SK-N-SH (cell line): ENCODE data around the gene RIN2. TPM values are rescaled to one million over a fixed set of nuclear protein-coding genes. Genes with fewer than 3 reads are reported as not detected.

ENCODE experiments used
- CTCF ChIA-PET: fragments of 300-600, 350-600 bp; formaldehyde crosslinking; extraction: SDS; loops from one replicate; lab custom pipeline; 2021; lab: Yijun Ruan, JAX
- POLR2A ChIA-PET: fragments of 350-600 bp; sonication (Branson Sonifier 250); formaldehyde crosslinking; extraction: SDS; loops from one replicate; lab custom pipeline; 2020; ENCODE audit warnings: antibody characterized with exemption, inconsistent platforms; lab: Yijun Ruan, JAX
- DNase-seq: peaks from one replicate; pipeline ENCODE4 v3.0.0; 2012
- H2AFZ ChIP-seq: fragments of 200-600 bp; sonication (generic); 2 replicates; pipeline ENCODE4 v1.8.1; 2016; ENCODE audit warnings: antibody characterized with exemption, mild to moderate bottlenecking, low read depth
- H3F3A ChIP-seq: fragments of 200-600 bp; sonication (generic); replicated peaks from 2 replicates; pipeline ENCODE3; 2016; ENCODE audit warnings: antibody characterized with exemption, mild to moderate bottlenecking; ENCODE audit not compliant: insufficient read depth
- H3K27ac ChIP-seq, 2 experiments: fragments of 200-500 bp in 1 of 2; fragments of 200-600 bp in 1 of 2; sonication (Bioruptor generic) in 1 of 2; sonication (generic), shearing (Covaris generic) in 1 of 2; 2 replicates each; pipeline versions ENCODE4 v1.5.1 to v1.6.1; 2014 to 2016; ENCODE audit warnings: low read depth in 2 of 2, inconsistent platforms in 1 of 2, low read length in 1 of 2, mild to moderate bottlenecking in 1 of 2, mixed read lengths in 1 of 2
- H3K27me3 ChIP-seq: fragments of 200-600 bp; sonication (generic), shearing (Covaris generic); 2 replicates; pipeline ENCODE4 v1.6.1; 2016; ENCODE audit warnings: mixed run types; ENCODE audit not compliant: insufficient read depth
- H3K36me3 ChIP-seq, 2 experiments: fragments of 200-500 bp in 1 of 2; fragments of 200-600 bp in 1 of 2; sonication (Bioruptor generic) in 1 of 2; sonication (generic) in 1 of 2; replicated peaks in 1 of 2; 2 replicates each; pipeline versions ENCODE3 to v1.5.1; 2014 to 2016; ENCODE audit warnings: low read length in 1 of 2, mild to moderate bottlenecking in 1 of 2; ENCODE audit not compliant: insufficient read depth in 2 of 2, control insufficient read depth in 1 of 2
- H3K4me1 ChIP-seq, 2 experiments: fragments of 200-500 bp in 1 of 2; fragments of 200-600 bp in 1 of 2; sonication (Bioruptor generic) in 1 of 2; sonication (generic), shearing (Covaris generic) in 1 of 2; 2 replicates each; pipeline versions ENCODE4 v1.5.1 to v1.6.1; 2014 to 2016; ENCODE audit warnings: low read depth in 1 of 2, low read length in 1 of 2, mixed run types in 1 of 2; ENCODE audit not compliant: insufficient read depth in 2 of 2, control insufficient read depth in 1 of 2
- H3K4me2 ChIP-seq: fragments of 200-600 bp; sonication (generic), shearing (Covaris generic); 2 replicates; pipeline ENCODE4 v1.6.1; 2017; ENCODE audit warnings: mixed run types
- H3K4me3 ChIP-seq, 2 experiments: fragments of 200-500 bp in 1 of 2; fragments of 200-600 bp in 1 of 2; sonication (Bioruptor generic) in 1 of 2; sonication (generic), shearing (Covaris generic) in 1 of 2; 2 replicates each; pipeline versions ENCODE4 v1.5.1 to v1.8.1; 2014 to 2016; ENCODE audit warnings: low read depth in 2 of 2, inconsistent platforms in 1 of 2, low read length in 1 of 2, mild to moderate bottlenecking in 1 of 2, mixed read lengths in 1 of 2, moderate library complexity in 1 of 2
- H3K79me2 ChIP-seq: fragments of 200-600 bp; sonication (generic); 2 replicates; pipeline ENCODE4 v1.8.1; 2017; ENCODE audit warnings: mild to moderate bottlenecking; ENCODE audit not compliant: insufficient read depth
- H3K9ac ChIP-seq: fragments of 200-600 bp; sonication (generic); 2 replicates; pipeline ENCODE4 v1.6.1; 2017; ENCODE audit warnings: mixed run types
- H3K9me2 ChIP-seq: fragments of 200-600 bp; sonication (generic); 2 replicates; pipeline ENCODE4 v1.6.1; 2017; ENCODE audit warnings: mixed run types
- H3K9me3 ChIP-seq: fragments of 200-600 bp; sonication (generic); 2 replicates; pipeline ENCODE4 v1.6.1; 2017; ENCODE audit warnings: mixed run types, mild to moderate bottlenecking, moderate library complexity
- H4K20me1 ChIP-seq: fragments of 200-600 bp; sonication (generic); 2 replicates; pipeline ENCODE4 v1.6.1; 2017; ENCODE audit warnings: mild to moderate bottlenecking, mixed run types; ENCODE audit not compliant: insufficient read depth
- CTCF ChIP-seq: fragments of 200-600 bp; sonication (generic); IDR thresholded peaks from 2 replicates; pipeline ENCODE4 v1.6.1; 2017; ENCODE audit warnings: antibody characterized with exemption, mild to moderate bottlenecking, moderate library complexity
- FOSL2 ChIP-seq: IDR thresholded peaks from 2 replicates; pipeline ENCODE4 v1.4.0; 2012; ENCODE audit warnings: low read depth, mild to moderate bottlenecking, moderate library complexity, borderline replicate concordance
- JUND ChIP-seq: IDR thresholded peaks from 2 replicates; pipeline ENCODE4 v1.4.0; 2012
- RAD21 ChIP-seq: IDR thresholded peaks from 2 replicates; pipeline ENCODE4 v1.6.1; 2012; ENCODE audit warnings: mild to moderate bottlenecking, low read length
- REST ChIP-seq: IDR thresholded peaks from 2 replicates; pipeline ENCODE4 v1.6.1; 2012; ENCODE audit warnings: mild to moderate bottlenecking, low read depth, low read length, moderate library complexity
- RFX5 ChIP-seq: IDR thresholded peaks from 2 replicates; pipeline ENCODE4 v1.6.1; 2012; ENCODE audit warnings: mild to moderate bottlenecking, improper control_type of control experiment, low read length
- SMC3 ChIP-seq: IDR thresholded peaks from 2 replicates; pipeline ENCODE4 v1.6.1; 2012; ENCODE audit warnings: low read depth, low read length, improper control_type of control experiment
- TCF12 ChIP-seq: IDR thresholded peaks from 2 replicates; pipeline ENCODE4 v1.4.0; 2012
- TEAD4 ChIP-seq: IDR thresholded peaks from 2 replicates; pipeline ENCODE4 v1.4.0; 2012; ENCODE audit warnings: mild to moderate bottlenecking, borderline replicate concordance; ENCODE audit not compliant: insufficient read depth
- USF1 ChIP-seq: IDR thresholded peaks from 2 replicates; pipeline ENCODE4 v1.4.0; 2012; ENCODE audit warnings: low read depth, borderline replicate concordance
- WGBS: methylation state at CpG from one replicate; pipeline ENCODE4 v1.1.6; 2017; ENCODE audit warnings: low lambda C conversion rate; 5-methylcytosine and 5-hydroxymethylcytosine counted together
- polyA plus RNA-seq, 3 experiments: library from polyadenylated mRNA; depleted of rRNA; stranded (reverse); fragments of >200 nt; gene quantifications; 2 replicates each; pipeline ENCODE4 v1.2.3, GENCODE V29; 2012

The RIN2 gene
- polyA plus RNA-seq, 1 of the 3 experiments (the other 2 are of a cell fraction): 6.8 TPM

- Histone ChIP-seq H3K4me3 (no peak overlapping the region), H3K9me2 (no peaks in the 10 kb centered on the region), H3K27ac (no peak overlapping the region), H2AFZ (no peak overlapping the region), H3K9ac (no peak overlapping the region), H3K9me3 (no peaks in the 10 kb centered on the region), H3K4me1 (no peaks in the 10 kb centered on the region), H3K27me3 (no peaks in the 10 kb centered on the region), H3K36me3 (no peaks in the 10 kb centered on the region), H3K4me2 (no peak overlapping the region), H3K79me2 (no peaks in the 10 kb centered on the region), H4K20me1 (no peaks in the 10 kb centered on the region), H3F3A (no peaks in the 10 kb centered on the region)
- DNase-seq: no peak
- ChIA-PET CTCF (interaction anchor here (1.1 kb wide), 3 partner anchors 10 to 83 kb away, joined by 3 to 7 read pairs (median 3); no protein-coding TSS in a partner anchor), POLR2A (no interaction called here)
- TF ChIP-seq RFX5 (no peak), REST (no peak), RAD21 (no peak), TEAD4 (no peak), TCF12 (no peak), SMC3 (no peak)
- WGBS: 90% methylated on average over 6 of the region's 7 CpGs
Observed at GRCh38 chr20:19775353-19776253, 17.5 kb downstream of the RIN2 start.

- no peak overlapping the region for H3K4me2 ChIP-seq
- no peak overlapping the region for H2AFZ ChIP-seq
- H3K4me1 ChIP-seq: no peaks in the 10 kb centered on the region
- H3K4me3 ChIP-seq: no peak overlapping the region
- H3K79me2 ChIP-seq: no peaks in the 10 kb centered on the region
- no peaks in the 10 kb centered on the region for H4K20me1 ChIP-seq
- TF ChIP-seq JUND: no peak
- TF ChIP-seq CTCF: no peak
- no peak for TF ChIP-seq FOSL2
- TF ChIP-seq SMC3: no peak
- TF ChIP-seq USF1: no peak
- no peak overlapping the region for H3K27ac ChIP-seq
- H3K36me3 ChIP-seq: peaks cover 0 to 4% of the 10 kb centered on the region in 2 experiments
- POLR2A ChIA-PET: no interaction called here
- DNase-seq: no peak
- 82% methylated on average over 6 of the region's 6 CpGs for WGBS
- no peaks in the 10 kb centered on the region for H3K9me2 ChIP-seq
- no peaks in the 10 kb centered on the region for H3K27me3 ChIP-seq
- CTCF ChIA-PET: no interaction called here
- no peaks in the 10 kb centered on the region for H3F3A ChIP-seq
- no peak overlapping the region for H3K9ac ChIP-seq
- no peaks in the 10 kb centered on the region for H3K9me3 ChIP-seq
Observed at GRCh38 chr20:19777315-19777714, 19.3 kb downstream of the RIN2 start.
